ENCODE results near the gene MACROD2. TPM values are rescaled to one million over a fixed set of nuclear protein-coding genes. Genes with fewer than 3 reads are reported as not detected.

Gene MACROD2
- total and polyA plus RNA-seq, 7 donors = 0.20 to 4.8 (median 0.87) TPM

DNA sequence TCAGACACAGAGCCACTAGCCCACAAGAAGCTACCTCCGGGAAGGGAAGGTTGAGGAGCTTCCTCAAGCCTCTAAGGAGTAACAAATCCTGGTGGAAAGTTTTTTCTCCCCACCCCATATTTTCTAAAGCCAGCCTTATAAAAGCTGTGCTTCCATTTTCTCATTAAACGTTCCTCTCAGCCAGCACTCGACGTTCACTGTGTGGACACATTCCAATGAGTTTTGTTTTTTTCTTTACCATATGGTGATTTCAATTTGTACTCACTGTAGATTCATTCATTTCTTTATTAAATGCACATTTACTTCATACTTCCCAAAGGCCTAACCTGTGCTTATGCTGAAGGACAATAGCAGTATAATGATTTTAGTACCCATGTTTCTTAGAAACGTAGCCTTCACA is 536.5 kb downstream of the MACROD2 start:
- Histone ChIP-seq H3K9me3 (no peaks in the 10 kb centered on the region), H3K4me3 (no peak overlapping the region), H3K27ac (no peak overlapping the region), H3K27me3 (ENCODE audit: insufficient read depth in 3 of 3, low read length in 2 of 3) (no peaks in the 10 kb centered on the region), H3K4me1 (no peaks in the 10 kb centered on the region), H3K36me3 (ENCODE audit: insufficient read depth in 1 of 2, low read depth in 1 of 2) (no peaks in the 10 kb centered on the region)
- ATAC-seq (no peak), DNase-seq (no peak)
- TF ChIP-seq, protein P1, sequence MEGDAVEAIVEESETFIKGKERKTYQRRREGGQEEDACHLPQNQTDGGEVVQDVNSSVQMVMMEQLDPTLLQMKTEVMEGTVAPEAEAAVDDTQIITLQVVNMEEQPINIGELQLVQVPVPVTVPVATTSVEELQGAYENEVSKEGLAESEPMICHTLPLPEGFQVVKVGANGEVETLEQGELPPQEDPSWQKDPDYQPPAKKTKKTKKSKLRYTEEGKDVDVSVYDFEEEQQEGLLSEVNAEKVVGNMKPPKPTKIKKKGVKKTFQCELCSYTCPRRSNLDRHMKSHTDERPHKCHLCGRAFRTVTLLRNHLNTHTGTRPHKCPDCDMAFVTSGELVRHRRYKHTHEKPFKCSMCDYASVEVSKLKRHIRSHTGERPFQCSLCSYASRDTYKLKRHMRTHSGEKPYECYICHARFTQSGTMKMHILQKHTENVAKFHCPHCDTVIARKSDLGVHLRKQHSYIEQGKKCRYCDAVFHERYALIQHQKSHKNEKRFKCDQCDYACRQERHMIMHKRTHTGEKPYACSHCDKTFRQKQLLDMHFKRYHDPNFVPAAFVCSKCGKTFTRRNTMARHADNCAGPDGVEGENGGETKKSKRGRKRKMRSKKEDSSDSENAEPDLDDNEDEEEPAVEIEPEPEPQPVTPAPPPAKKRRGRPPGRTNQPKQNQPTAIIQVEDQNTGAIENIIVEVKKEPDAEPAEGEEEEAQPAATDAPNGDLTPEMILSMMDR (IDR thresholded peaks at IDR 0.05) = no peak
- WGBS, 3 donors = 51 to 55% (median 54%) methylated on average over 5 of the region's 5 CpGs
- intact Hi-C loops (cut with DNase I) = no loop called here

DNA sequence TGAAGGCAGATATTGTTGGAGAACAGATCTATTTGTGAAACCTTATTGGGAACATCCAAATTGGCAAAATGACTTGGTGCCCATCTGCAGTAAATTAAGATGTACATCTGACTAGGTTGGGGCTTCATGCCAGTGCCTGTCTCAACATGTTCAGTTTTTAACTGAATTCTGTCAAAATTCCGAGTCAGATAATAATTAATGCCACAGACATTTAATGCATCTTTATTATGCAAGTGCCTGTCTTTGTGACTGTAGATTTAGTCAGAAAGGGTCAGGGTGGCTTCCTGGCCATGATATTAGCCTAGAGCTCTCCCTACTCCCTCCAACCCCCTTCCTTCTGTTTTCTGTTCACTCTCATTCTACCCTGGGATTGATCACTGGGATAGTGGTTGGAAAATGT is 541.4 kb downstream of the MACROD2 start:
- intact Hi-C loops (cut with DNase I) = no loop called here

DNA sequence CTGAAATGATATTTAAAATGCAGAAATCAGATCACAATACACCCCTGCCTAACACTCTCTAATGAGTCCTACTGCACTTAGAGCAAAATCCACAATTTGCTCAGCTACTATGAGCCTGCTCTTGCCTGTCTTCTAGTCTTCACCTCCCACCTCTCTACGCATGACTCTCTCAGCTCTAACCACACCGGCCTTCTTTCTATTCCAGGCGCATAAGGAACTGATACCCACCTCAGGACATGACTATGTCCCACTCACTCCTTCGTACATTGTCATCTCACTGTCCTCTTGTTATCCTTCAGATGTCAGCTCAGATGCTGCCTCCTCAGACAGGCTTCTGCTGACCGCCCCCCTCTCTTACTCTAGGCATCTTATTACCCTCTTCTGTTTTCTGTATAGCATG is 543.1 kb downstream of the MACROD2 start:
- intact Hi-C loops (cut with DNase I) = no loop called here
- Histone ChIP-seq H3K4me1 (no peaks in the 10 kb centered on the region), H3K27me3 (ENCODE audit: insufficient read depth in 3 of 3, low read length in 2 of 3) (no peaks in the 10 kb centered on the region), H3K36me3 (ENCODE audit: insufficient read depth in 1 of 2, low read depth in 1 of 2) (no peaks in the 10 kb centered on the region), H3K9me3 (no peaks in the 10 kb centered on the region), H3K4me3 (no peak overlapping the region), H3K27ac (no peak overlapping the region)
- TF ChIP-seq, protein P1 (IDR thresholded peaks at IDR 0.05) = no peak
- no peak for ATAC-seq
- DNase-seq = no peak
- WGBS, 3 donors = 95 to 96% (median 96%) methylated on average over 5 of the region's 5 CpGs

More for the DNA sequence above, 541.4 kb downstream of the MACROD2 start:
- Histone ChIP-seq H3K4me1 (no peaks in the 10 kb centered on the region), H3K9me3 (no peaks in the 10 kb centered on the region), H3K36me3 (ENCODE audit: insufficient read depth in 1 of 2, low read depth in 1 of 2) (no peaks in the 10 kb centered on the region), H3K27ac (no peak overlapping the region), H3K4me3 (no peak overlapping the region), H3K27me3 (ENCODE audit: insufficient read depth in 3 of 3, low read length in 2 of 3) (no peaks in the 10 kb centered on the region)
- no peak for ATAC-seq
- DNase-seq = no peak
- TF ChIP-seq, protein P1 (IDR thresholded peaks at IDR 0.05) = no peak
- 41 to 74% (median 63%) methylated on average over 1 of the region's 1 CpG for WGBS, 3 donors

DNA sequence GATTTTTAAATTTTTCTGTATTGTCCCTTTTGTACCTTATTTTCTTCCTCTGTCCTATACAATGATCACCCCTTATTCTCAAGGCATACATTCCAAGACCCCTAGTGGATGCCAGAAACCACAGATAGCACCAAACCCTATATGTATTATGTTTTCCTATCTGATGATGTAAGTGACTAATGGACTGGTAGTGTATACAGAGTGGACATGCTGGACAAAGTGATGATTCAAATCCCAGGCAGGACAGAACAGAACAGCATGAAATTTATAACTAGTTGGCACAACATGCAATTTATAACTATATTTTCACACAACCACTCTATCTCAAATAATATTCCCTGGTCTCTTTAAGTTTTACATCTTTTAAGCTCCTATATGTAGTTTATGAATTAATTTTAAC is 547.7 kb downstream of the MACROD2 start:
- no peak for ATAC-seq
- no peak for DNase-seq
- Histone ChIP-seq H3K4me1 (no peaks in the 10 kb centered on the region), H3K36me3 (ENCODE audit: insufficient read depth in 1 of 2, low read depth in 1 of 2) (no peaks in the 10 kb centered on the region), H3K9me3 (no peaks in the 10 kb centered on the region), H3K27me3 (ENCODE audit: insufficient read depth in 3 of 3, low read length in 2 of 3) (no peaks in the 10 kb centered on the region), H3K27ac (no peak overlapping the region), H3K4me3 (no peak overlapping the region)
- intact Hi-C loops (cut with DNase I) = no loop called here
- TF ChIP-seq, protein P1 (IDR thresholded peaks at IDR 0.05) = no peak

DNA sequence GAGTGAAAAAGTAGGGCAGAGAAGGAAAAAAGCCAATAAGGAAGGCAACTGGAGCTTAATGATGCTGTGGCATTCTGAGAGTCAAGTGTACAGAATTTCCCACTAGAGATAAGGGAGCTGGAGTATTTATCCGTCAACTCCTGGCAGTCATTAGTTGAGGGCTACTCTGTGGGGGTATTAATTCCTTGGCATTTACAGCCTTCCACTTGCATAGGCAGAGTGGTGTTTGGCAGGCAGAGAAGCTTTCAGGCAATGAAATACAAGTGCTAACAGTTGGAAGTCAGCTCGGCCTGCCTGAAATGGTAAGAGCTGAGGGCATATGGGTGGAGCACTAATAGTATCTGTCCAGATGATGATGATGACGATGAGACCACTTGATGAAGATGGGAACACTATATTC is 549.4 kb downstream of the MACROD2 start:
- DNase-seq = no peak
- intact Hi-C loops (cut with DNase I) = no loop called here
- no peaks in the 10 kb centered on the region for H3K9me3 ChIP-seq
- H3K36me3 ChIP-seq (ENCODE audit: insufficient read depth in 1 of 2, low read depth in 1 of 2) = no peaks in the 10 kb centered on the region
- TF ChIP-seq, protein P1 (IDR thresholded peaks at IDR 0.05) = no peak
- H3K27ac ChIP-seq = no peak overlapping the region
- no peaks in the 10 kb centered on the region for H3K27me3 ChIP-seq (ENCODE audit: insufficient read depth in 3 of 3, low read length in 2 of 3)
- 32 to 50% (median 37%) methylated on average over 3 of the region's 3 CpGs for WGBS, 3 donors
- no peak overlapping the region for H3K4me3 ChIP-seq
- H3K4me1 ChIP-seq = no peaks in the 10 kb centered on the region
- no peak for ATAC-seq

Measured in psoas muscle (tissue), 8 donors.